PC-3 (cell line): ENCODE measurements around the gene MTCH1.

Experiments used
- CTCF ChIP-seq: fragments of 300-600 bp; sonication (generic); conservative IDR thresholded peaks from 2 replicates; pipeline ENCODE4 v1.5.1; 2017; ENCODE audit warnings: antibody characterized with exemption, low read depth, mild to moderate bottlenecking, low read length
- EZH2phosphoT487 ChIP-seq: fragments of 300-600 bp; sonication (generic); IDR thresholded peaks from 2 replicates; pipeline ENCODE4 v1.6.1; 2018; ENCODE audit warnings: mild to moderate bottlenecking, antibody characterized with exemption, low read length, borderline replicate concordance

GRCh38 chr6:36955136-36955535 is 30.9 kb downstream of the MTCH1 start:
- TF ChIP-seq CTCF: no peak
- no peak for TF ChIP-seq EZH2phosphoT487
